GM21447 (cell line): ENCODE data around the gene HES5.
A peak's percentile ranks its signal among the peaks of the same experiment; 100 is the strongest.

Experiments
- ATAC-seq: cut with Tn5 transposase; IDR thresholded peaks from one replicate; pipeline ENCODE4 v1.9.1; 2021; ENCODE audit not compliant: unreplicated experiment

Gene HES5

DNA sequence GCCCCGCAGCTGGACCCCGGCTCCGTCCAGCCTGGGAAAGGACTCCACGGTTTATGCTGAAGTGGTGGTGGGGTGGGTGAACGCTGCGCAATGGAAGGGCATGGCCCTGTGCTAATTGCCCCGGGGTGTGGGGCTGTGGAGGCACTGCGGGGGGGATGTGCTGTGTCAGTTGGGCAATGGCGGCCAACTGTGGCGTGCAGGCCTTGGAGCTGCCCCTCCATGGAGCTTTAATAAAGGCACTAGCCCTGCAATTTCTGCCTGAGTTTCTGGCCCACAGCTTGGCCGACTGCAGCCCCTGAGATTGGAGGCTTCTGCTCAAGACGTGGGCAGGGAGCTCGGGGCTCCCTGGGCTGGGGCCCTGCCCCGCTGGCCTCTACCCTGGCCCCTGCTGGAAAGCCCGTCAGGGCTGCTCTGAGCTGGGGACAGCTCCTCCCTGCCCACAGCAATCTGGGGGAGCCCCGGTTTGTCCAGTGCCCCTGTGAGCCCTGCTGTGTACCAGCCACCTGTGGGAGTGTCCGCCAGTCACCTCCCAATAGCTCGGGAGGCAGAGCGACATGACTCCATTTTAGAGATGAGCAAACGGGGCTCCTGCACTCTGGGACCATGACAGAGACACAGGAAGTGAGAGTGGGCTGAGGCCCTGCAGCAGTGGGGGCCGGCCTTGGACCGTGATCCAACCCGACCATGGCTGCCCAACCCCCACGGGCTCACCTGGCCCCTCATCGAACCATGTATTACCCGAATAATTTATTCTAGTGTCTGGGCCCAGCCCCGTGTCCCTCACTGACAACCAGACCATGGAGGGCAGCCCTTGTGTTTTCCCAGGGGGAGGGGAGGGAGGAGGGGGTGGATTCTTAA, 17.4 kb upstream of the HES5 start:
- peak; percentile 17 for ATAC-seq

DNA sequence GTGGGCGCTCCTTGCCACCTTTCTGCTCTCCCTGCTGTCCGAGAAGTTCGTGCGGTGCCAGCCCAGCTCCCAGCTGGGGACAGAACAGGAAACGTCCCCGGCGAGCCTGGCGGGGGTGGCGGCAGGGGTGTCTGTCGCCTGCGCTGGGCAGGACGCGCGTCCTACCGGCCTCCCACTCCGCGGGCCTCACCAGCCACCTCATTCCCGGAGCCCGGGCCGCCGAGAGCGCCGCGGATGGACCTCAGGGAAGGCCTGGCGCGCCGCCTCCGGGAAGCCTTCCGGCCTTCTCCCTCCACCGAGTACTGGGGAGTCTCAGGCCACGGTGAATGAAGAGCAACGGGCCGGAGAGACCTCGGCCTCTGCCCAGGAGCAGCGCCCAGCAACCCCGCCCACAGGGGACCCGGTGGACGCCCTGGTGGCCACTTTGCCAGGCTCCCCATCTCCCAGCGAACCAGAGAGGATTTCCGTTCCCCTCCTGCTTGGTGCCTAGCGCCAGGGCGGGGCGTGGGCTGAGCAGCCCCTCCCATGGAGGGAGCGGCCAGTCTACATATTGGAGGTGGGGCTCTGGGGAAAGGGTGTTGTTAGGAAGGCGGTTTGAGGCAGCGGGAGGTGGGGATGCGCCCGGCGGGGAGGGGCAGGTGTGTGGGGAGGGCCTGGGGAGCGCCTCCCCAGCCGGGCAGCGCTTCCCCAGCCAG, 16.6 kb upstream of the HES5 start:
- peak; percentile 32 for ATAC-seq

DNA sequence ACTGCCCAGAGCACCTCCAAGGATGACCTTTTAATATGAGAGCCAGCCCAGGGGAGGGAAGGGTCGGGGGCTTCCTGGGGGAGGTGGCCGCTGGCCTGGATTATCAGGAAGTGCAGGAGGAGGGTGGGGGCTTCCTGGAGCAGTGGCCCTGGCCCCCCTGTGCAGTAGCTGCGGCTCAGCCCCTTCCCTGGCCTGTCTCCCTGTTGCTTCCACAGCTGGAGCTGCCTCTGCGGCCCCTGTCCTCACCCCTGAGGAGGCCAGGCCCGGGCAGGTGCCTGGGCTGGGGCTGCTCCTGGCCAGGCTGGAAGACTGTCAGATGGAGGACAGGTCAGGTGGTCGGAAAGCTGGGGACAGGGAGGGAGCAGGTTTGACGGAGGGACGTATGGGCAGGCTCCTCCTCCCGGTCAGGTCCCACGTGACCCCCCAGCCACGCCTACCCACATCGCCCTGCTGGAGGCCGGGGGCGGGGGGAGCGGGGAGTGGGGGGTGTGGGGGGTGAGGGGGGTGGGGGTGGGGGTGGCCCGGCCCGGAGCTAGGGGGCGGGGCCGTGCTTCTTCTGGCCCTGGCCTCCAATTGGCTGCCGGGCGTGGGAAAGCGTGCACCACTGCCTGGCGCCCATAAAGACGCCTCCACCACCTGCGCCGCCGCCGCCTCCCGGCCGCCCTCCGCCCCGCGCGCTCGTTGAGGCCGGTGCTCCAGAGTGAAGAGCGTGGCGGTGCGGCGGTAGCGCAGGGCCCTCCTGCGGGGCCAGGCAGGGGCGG, 15.9 kb upstream of the HES5 start:
- ATAC-seq: peak; percentile 25

DNA sequence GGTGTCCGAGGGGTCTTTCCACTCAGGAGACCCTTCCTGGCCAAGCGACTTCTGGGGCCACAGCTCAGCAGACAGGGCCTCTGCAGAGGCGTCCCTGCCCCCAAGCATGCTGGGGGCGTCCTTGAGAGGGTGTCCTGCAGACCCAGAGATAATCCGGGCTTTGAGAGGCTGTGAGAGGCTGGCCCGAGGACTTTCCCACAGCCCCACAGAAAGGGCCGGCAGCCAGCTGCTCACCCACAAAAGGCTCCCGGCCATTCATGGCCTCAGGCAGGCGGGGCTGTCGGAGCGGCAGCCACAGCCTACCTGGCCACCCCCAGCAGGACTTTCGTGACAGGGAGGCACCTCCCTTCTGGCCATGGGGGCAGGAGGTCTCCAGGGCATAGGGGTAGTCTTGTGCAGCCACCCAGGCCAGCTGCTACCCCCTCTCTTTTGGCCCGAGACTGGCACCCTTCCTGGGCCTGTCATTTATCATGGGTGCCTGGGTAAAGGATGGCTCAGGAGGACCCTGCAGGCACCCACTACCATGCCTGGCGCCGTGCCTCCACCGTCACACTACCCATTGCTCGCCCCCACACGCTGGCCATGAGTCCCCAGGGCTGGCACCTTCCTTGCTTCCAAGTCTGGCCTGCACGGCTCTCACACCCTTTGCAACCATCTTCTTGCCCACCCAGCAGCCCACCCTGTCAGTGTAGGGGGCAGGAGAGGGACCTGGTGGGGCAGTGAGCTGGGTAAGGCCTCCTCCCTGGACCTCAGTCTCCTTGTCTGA, 15.0 kb upstream of the HES5 start:
- ATAC-seq: no peak

DNA sequence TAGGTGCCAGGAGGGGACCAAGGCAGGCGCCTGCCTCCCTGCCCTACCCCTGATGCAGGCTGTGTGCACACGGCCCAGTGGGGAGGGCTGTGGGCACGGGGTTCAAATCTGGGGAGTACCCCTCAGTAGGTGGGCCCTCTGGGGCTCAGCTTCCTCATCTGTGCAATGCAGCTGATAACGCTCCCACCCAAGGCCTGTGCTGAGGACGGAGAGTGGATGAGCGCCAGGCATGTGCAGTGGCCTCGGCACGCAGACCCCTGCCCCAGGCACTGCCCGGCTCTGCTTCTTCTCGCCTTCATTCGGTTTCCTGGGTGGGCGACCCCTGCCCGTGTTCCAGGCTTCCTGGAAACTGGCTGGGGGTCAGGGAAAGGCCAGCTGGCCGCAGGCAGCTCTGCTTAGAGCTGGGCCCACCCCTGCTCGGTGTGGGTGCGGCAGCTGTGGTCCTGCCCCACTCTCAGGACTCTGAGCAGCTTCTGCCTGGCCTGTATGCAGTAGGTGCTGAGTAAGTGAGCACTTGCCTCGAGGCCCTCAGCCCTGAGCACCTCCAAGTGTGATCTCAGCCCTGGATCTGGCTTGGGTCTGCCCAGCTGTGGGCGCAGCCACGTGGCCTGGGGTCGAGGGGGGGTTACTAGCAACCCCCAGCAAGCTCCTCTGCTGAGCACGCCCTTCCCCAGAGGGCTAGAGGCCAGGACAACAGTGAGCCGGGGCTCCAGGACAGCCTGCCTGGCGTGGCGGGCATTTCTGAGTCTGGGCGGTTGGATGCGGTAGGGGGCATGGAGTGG, 14.2 kb upstream of the HES5 start:
- ATAC-seq: no peak

DNA sequence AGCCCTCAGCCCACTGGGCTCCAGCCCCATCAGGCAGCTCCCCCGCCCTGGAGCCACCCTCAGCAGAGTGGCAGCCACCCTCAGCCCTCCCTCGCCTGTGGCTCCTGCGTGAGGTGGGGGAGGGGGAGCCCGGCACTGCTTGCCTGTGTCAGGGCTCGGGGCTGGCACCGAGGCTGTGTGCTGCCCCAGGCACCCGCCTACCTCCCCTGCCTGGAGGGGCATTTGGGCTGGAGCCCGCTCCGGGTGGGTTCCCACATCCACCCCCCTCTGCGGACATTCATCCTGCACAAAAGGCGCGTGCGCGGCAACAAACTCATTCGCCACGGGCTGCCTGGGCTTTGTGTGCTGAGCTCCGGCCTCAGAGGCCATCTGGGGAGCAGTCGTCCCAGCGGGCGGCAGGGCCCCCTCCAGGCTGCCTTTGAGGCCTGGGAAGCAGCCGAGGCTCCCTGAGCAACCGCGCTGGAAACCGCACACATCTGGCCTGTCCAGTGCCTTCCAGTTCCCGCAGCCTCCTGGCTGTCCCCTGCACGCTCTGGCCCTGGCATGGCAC, 13.6 kb upstream of the HES5 start:
- ATAC-seq: no peak

DNA sequence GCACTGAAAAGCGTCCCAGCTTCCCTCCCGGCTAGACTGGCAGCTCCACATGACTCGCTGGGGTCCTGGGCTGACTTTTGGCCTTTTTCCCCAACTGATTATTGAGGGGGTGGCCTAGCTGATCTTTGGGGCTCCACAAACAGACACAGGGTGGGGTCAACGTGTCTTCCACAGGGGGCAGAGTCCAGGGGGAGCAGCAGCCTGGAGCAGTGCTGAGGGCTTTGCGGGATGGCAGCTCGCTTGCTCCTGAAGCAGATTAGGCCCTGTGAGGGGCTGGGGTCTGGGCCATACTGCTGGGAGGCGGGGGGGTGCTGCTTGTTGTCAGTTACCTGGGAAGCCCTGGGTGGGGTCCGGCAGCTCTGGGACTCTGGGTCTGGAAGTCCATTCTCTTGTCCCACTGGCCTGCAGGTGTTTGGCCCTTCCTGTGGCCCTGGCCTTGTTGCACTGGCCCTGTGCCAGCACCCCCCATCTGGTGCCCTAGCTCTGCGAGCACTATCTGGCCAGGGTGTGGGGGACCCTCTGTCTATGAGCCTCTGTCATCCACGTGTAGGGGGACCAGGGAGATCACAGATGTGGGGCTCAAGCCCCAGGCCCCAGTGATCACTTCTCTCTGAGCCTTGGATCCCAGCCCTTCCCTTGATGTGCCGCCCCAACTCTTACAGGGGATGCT, 12.3 kb upstream of the HES5 start:
- ATAC-seq: no peak

DNA sequence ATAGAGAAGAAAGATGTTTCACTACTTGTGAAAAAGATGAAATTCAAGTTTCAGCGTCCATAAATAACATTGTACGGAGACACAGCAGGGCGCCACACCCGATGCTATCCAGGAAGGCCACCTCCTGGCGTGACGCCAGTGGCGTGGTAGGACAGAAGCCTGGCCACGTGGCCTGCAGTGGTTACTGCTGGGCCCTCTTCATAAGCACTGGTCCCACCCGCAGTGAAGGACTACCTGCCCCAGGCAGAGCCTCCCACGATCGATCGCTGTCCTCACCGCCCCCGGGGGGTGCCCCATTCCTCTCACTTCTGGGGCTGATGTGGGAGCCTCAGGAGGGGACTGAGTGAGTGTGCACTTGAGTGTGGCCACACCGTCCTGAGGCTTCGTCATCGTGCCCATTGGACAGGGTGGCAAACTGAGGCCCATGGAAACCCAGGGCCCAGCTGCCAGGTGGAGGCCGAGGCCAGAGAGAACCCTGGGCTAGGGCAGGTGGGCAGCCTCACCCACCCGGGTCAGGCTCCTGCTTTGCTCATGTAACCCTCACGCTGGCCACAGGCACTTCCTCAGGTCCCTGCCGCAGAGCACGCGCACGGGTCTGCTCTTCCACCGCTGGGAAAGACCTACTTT, 11.7 kb upstream of the HES5 start:
- no peak for ATAC-seq

DNA sequence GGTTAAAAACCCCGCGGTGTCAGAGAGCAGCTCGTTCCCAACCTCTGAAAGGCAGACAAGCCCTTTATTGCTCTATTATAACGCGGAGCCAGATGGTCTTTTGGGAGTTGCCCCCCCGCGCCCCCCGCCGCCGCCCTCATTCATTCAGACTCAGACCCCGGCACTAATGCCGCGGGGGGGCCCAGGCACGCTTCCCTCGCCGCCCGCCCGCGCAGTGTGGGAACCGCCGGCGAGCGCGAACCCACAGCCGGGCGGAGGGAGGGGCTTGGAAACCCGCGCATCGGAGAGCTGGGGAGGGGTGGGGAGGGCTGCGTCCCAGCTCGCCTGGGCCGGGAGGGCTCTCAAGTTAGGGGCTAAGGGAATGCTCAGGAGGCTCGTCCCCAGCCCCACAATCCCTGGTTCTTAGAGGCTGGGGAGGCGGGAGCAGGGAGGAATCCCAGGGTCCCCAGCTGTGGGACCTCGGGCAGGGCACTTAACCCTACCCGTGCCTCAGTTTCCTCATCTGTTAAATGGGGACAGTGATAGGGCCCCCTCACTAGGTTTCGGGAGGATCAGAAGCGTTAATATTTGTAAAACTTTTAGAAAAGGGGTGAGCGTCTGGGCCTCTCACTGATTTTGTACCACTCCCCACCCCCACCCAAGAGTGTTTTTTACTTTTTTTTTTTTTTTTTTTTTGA, 10.9 kb upstream of the HES5 start:
- ATAC-seq: no peak

DNA sequence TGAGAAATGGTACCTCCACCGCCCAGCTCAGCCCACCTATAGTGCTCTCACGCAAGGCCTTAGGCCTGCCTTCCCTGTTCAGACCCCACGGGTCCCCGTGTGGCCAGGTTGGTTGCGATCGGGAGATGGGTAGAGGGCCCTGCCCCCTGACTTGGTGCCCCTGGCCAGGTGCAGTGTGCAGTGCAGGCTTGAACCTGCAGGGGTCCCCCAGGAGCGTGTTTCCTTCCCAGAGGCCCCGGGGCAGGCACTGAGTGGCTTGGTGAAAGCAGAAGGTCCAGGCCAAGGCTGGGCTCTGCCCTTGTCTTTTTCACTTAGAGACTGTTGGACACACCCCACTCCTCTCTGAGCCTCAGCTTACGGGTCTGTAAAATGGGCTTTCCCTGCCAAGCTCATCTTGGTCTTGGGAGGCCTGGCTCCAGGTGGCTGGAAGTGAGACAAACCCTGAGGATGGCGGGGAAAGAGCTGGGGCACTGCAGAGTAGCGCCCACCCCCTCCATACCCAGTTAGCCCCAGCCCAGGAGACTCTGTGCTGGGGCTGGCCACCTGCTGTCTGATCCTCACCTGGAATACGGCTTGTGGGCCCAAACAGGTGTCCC, 9.3 kb upstream of the HES5 start:
- no peak for ATAC-seq

DNA sequence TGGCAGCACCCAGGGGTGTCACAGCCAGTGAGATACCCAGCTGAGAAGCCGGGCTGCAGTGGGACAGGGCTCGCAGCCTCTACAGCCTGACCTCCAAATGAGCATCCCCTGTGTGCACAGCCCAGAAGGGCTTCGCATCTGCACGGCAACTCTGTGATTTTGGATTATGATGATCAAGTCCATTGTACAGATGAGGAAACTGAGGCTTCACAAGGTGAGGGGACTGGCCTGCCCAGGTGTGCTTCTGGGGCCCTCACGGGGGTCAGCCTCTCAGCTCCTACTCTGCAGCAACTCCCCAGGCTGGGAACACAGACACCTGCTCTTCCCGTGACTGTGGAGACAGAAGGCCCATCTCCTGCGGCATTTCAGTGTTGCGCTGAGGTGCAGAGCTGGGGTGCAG, 8.8 kb upstream of the HES5 start:
- no peak for ATAC-seq

DNA sequence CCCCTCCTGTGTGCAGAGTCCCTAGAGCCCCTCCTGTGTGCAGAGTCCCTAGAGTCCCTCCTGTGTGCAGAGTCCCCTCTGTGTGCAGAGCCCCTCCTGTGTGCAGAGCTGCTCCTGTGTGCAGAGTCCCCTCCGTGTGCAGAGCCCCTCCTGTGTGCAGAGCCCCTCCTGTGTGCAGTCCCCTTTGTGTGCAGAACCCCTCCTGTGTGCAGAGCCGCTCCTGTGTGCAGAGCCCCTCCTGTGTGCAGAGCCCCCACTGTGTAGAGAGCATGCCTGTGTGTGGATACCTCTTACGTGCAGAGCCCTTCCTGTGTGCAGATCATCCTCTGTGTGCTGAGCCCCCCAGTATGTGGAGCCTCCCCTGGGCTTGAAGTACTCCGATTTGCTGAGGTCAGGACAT, 8.3 kb upstream of the HES5 start:
- ATAC-seq: no peak

DNA sequence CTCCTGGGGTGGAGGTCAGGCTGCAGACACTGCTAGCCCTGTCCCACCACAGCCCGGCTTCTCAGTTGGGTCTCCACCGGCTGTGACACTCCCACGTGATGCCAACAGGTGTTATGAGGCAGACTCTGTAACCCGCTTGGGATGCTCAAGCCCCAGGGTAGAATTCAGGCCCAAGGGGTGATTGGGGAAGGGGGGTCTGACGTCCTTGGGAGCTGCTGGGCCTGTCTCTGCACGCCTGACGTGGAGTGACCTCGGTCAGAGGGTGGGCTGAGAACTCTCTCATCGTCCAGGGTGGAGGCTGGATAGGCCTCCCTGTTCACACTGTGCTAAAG, 7.7 kb upstream of the HES5 start:
- ATAC-seq: no peak

DNA sequence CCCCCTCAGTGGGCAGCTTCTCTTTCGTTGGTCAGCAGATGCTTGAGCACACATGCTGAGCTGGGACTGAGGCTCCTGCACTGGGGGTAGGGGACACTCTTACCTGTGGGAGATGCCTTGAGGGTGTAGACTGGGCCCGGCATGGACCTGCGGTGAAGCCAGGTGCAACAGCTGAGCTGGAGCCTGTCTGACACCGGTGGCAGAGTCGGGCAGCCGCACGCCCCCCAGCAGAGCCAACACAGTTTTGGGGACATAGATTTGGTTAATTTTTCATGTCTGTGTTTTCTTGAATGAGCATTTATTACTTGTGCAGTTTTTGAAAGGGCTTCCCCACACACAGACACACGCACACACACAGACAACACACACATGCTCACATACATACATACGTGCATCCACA, 5.9 kb upstream of the HES5 start:
- no peak for ATAC-seq

DNA sequence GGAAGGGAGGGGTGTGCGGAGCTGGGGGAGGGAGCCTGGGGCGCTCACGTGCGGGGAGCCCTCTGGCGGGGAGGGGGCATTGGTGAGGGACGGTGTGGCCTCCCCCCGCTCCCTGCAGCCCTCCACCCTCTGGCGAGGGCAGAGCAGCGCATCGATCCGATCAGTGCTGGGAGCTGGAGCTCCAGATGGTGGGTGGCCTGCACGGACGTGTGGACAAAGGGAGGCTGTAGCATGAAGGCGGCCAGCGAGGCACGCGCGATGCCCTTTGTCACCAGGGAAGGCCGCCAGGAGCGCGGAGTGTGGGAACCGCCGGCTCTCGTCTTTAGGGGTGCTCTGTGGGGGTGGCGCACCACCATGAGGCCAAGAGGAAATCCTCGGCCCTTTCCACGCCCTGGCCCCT, 5.4 kb upstream of the HES5 start:
- ATAC-seq: no peak

DNA sequence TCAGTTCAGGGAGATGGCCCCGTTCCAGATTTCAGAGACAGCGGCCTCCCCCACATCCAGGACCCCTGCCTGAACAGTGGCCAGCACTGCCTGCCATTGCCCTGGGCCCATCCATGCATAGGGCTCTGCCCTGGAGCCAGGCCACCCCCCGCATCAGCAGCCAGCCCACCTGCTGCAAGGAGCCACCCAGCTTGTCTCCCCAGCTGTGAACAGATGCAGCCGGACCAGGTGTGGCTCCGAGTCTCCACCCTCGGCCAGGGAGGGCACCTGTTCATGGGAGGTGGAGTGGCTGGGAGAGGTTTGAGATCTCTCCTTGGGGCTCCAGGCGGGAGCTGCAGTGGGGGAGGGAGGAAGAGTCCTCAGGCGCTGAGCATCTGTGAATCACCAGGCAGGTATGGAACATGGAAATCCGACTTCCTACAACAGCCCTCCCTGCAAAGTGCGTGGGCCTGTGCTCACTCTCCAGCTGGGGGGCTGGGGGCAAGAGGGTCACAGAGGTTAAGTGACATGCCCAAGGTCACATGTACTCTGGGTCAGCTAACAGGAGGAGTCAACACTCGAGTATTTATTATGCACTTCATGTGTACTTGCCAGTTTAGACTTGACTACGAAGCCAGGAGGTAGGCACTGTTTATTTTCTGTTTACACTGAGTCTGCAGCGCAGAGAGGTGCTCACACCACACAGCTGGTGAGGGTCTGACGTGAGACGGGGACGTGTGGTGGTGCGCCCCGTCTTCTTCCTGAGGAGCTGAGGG, 4.8 kb upstream of the HES5 start:
- no peak for ATAC-seq

DNA sequence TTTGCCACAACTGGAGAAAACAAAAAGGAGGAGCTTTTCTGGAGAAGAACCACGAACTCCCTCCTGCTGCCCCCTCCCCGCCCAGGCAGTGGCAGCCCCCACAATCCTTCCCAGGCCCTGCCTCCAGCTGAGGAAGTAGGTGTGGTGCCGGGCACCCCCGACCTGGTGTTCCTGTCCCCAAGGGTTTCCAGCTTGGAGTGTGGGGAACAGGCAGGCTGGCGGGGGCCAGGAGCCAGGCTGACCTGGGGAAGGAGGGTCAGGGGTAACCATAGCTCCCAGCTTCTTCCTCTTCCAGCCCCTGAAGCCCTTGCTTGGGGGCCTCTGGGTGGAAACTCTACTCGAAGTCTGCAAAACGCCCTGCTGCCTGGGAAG, 4.2 kb upstream of the HES5 start:
- ATAC-seq: no peak

DNA sequence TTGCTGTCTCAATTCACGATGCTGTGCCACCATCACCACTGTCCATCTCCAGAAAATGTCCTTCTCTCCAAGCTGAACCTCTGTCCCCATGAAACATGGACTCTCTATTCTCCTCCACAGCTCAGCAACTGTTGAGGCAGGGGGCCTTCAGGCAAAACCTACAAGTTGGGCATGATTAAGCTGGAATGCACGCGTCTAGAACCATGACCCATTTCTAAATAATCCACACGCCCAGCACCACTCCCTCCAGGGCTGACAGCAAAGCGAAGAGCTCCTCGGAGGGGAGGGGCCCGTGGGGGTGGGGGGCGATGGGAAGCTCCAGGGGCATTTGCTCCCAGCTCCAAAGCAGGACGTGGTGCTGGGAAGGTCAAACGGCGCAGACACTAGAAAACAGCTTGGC, 3.3 kb upstream of the HES5 start:
- no peak for ATAC-seq
